Activated CD4-positive, alpha-beta T cell treated with anti-CD3 and anti-CD28 coated beads for 24 hours (primary cell): ENCODE results near the gene NLGN1.
"Not testable (repeated sequence)": the region's sequence is repeated elsewhere in the genome, so short reads cannot be mapped to it uniquely, and the experiment has no call there.

Experiments used
- DNase-seq, 2 donors: peaks; one replicate each; pipeline ENCODE4 v3.0.0-alpha.2; 2020; ENCODE audit warnings: low read depth in 2 of 2

NLGN1 gene

DNA sequence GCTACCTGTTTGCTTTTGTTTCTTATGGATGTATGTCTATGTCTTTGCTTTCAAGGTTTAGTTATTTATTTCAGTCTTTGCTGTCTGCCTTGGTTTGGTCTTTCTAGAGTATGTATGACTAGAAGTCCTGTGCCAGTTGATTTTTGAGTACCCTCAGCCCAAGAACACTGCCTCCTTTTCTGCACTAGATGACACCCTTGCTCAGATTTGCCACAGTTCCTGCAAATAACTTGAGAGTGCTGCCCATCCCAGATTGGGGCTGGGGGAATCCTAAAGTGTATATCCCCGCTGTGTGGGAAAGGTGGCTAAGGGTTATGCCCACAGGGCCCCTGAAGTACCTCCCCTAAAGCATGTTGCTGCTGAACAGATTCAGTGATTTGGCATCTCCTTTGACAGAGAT is 32.0 kb downstream of the NLGN1 start:
- no peak for DNase-seq

GRCh38 chr3:173430576-173430975 is 33.0 kb downstream of the NLGN1 start:
- no peak for DNase-seq

- no peak for DNase-seq
Observed at GRCh38 chr3:173439004-173439403, 41.5 kb downstream of the NLGN1 start.

- DNase-seq, result no peak
Observed at GRCh38 chr3:173440514-173440913, 43.0 kb downstream of the NLGN1 start.

DNA sequence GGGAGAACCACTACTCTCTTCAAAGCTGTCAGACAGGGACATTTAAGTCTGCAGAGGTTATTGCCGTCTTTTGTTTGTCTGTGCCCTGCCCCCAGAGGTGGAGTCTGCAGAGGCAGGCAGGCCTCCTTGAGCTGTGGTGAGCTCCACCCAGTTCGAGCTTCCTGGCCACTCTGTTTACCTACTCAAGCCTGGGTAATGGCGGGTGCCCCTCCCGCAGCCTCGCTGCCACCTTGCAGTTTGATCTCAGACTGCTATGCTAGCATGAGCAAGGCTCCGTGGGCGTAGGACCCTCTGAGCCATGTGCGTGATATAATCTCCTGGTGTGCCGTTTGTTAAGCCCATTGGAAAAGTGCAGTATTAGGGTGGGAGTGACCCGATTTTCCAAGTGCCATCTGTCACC is 54.0 kb downstream of the NLGN1 start:
- DNase-seq, result not testable (repeated sequence)

- no peak for DNase-seq
Observed at GRCh38 chr3:173463250-173463649, 65.7 kb downstream of the NLGN1 start.

DNA sequence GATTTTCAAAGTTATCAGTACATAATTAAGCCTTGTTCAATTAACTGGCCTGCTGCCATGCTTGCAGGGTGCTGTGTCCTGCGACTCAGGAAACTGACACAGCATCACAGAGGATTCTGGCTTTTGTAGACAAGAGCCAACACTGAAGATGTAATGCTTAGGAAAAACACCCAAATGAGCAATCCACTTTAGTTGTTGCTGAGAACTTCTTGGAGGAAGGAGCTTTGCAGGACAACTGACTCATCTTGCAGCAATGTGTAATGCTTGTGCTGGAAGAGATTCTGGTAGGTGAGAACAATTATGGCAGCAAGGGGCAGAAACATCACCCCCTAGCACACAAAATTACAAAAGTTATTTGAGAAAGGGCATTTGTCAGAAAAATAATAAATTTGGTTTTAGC is 67.6 kb downstream of the NLGN1 start:
- DNase-seq, result no peak

GRCh38 chr3:173465898-173466678 is 68.5 kb downstream of the NLGN1 start:
- DNase-seq, result no peak

GRCh38 chr3:173467501-173467900 is 70.0 kb downstream of the NLGN1 start:
- no peak for DNase-seq

DNA sequence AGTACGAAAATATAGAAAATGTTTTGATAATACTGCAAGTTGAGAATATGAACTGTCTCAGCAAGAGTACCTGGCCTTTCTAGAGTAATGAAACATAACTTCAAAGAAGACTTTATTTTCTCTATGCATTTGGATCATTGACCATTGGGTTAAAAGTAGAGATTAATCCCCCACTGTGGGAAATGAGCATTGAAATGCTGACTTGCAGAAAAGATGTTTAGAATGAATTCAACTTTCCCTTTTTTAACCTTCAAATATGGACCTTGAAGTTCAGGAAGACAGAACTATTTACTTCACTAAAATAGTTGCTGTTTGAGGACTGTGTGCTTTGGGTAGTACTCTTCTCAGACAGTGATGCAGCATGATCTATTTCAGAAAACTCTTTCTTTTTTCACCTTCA is 75.7 kb downstream of the NLGN1 start:
- no peak for DNase-seq

DNA sequence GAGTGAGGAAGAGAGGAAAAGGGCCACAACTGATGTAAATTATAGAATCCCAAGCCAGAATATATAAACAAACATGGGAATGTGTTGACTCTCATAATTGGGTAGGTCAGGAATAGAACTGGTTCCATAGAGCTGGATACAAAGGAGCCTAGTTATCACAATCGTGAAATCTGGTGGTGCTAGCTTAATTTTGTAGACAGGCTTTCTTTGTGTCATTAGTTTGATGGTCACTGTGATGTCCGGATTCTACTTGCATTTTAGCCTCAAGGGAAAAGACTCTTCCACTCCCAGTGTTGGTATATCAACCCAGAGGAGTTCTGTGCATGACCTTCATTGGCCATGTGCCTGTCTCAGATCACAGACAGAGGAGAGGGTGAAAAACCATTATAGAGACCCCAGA is 81.8 kb downstream of the NLGN1 start:
- no peak for DNase-seq

- DNase-seq, result no peak
Observed at GRCh38 chr3:173501931-173502489, 104.5 kb downstream of the NLGN1 start.

DNA sequence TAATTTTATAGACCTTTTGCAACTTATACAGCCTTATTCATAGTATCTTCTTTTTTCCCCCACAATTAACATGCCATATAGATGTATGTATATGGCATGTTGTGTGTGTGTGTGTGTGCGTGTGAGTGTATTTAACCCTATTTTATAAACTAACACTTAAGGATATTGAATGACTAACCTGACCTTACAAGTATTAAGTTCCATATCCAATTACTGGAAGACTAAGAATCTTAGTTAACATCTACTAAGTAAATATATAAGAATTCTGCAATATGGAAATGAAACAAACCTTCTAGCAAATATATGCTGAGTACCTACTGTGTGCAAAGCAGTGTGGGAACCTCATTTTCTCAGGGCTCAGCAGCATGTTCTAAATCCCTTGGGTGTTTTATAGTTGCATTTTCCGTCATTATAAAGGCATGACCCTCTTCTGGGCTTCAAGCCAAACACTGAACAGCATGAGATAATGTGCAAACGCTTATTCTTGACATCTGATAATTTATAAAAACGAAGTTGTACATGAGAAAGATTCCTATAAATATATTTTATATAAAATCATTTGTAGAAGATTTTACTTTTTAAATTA is 105.5 kb downstream of the NLGN1 start:
- no peak for DNase-seq

GRCh38 chr3:173510565-173510964 is 113.0 kb downstream of the NLGN1 start:
- no peak for DNase-seq

GRCh38 chr3:173513123-173513522 is 115.6 kb downstream of the NLGN1 start:
- DNase-seq, result no peak

GRCh38 chr3:173529062-173529711 is 131.6 kb downstream of the NLGN1 start:
- DNase-seq, result no peak

DNA sequence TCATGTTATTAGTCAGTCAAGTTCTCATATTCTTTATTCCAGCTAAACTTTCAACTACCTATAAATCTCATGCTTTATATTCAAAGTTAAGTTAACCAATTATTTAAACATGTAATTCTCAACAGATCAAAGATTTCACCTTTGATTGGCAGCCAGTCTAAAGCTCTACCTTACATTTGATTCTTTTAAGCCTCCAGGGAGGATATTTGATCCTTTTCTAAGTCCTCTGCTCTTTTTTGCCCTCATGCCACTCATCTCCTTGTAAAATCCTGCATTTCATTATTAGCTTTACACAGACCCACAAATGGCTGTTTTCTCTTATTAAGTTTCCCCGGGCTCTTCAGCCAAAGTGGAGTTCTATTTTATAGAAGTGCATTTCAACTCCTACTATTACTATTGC is 134.1 kb downstream of the NLGN1 start:
- DNase-seq, result no peak

DNA sequence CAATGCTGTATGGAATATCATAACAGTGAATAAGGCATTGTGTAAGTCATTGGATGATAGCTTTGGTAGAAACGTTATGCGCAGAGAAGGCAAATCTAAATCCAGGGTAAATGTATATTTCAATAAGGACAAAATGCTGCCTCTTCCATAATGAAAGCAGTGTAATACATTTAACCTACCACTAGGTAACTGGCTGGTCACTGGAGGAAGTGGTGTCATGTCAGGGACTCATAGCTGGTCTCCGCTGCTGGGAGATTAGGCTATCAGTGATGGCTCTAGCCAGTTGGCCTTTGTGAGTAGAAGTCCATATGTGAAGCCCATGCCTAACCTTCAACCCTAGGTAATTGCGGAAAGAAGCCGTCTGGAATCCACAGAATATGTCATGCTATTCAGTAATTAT is 140.9 kb downstream of the NLGN1 start:
- DNase-seq, result no peak

DNA sequence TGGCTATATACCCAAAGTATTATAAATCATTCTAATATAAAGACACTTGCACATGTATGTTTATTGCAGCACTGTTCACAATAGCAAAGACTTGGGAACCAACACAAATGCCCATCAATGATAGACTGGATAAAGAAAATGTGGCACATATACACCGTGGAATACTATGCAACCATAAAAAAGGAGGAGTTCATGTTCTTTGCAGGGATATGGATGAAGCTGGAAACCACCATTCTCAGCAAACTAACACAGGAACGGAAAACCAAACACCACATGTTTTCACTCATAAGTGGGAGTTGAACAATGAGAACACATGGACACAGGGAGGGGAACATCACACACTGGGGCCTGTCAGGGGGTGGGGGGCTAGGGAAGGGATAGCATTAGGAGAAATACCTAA is 148.0 kb downstream of the NLGN1 start:
- not testable (repeated sequence) for DNase-seq

DNA sequence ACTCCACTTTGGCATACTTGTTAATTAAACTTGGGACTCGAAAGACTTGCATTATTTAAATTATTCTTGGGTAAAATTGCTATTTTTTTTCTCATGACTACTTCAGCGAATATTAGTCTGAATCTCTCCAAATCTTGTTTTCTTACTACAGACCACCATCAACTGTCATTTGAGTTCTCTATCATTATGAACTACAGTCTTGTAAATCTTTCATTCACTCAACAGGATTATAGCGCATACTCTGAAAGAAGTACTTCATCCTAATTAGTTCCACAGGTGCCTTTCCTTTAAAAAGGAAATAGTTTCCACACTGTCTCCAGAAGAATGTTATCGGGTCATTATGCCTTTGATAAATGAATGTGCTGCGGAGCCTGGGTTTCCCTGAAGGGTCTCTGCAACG is 149.5 kb downstream of the NLGN1 start:
- no peak for DNase-seq

DNA sequence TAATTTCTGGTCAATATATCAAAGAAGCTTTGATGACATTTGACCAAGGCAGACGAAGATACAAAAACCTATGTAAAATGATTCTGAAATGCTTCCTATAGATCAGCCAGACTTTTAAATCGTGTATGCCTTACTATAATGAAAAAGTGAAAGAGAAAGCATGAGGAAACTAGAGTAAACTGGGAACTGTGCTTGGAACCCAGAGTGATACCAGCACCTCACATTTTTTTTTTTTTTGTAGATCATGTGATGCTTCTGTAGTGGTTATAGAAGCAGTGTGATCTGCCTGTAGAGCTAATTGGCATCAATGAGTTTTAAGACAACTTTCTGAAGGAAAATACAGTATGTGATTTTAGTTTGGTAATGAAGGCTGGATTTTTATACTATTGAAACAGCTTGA is 150.7 kb downstream of the NLGN1 start:
- no peak for DNase-seq

GRCh38 chr3:173552526-173552925 is 155.0 kb downstream of the NLGN1 start:
- no peak for DNase-seq
